ENCODE data around the gene AUTS2.

The AUTS2 gene

GRCh38 chr7:70680743-70681468 is 1082.6 kb downstream of the AUTS2 start:
- no peak overlapping the region for H3K27ac ChIP-seq (ENCODE audit: low read depth, low read length)
- no peak overlapping the region for H3K4me3 ChIP-seq (ENCODE audit: insufficient read depth, low read length, poor library complexity, severe bottlenecking)
- H3K4me2 ChIP-seq (ENCODE audit: low read depth, low read length, poor library complexity, severe bottlenecking): no peak overlapping the region
- H3K79me2 ChIP-seq (ENCODE audit: insufficient read depth, low read length): no peaks in the 10 kb centered on the region
- no peaks in the 10 kb centered on the region for H4K20me1 ChIP-seq (ENCODE audit: low read depth, low read length)
- H3K9ac ChIP-seq (ENCODE audit: low read length): no peak overlapping the region
- no peaks in the 10 kb centered on the region for H3K9me2 ChIP-seq (replicated peaks; ENCODE audit: insufficient read depth, low read length)
- no peak for TF ChIP-seq EZH2phosphoT487 (conservative IDR thresholded peaks at IDR 0.05; ENCODE audit: low read length)
- no peak for TF ChIP-seq CTCF (IDR thresholded peaks at IDR 0.05; ENCODE audit: insufficient read depth, low read length, poor library complexity, severe bottlenecking)
- no peaks in the 10 kb centered on the region for H3F3A ChIP-seq (ENCODE audit: insufficient read depth)
- H3K27me3 ChIP-seq (ENCODE audit: low read length): no peaks in the 10 kb centered on the region
- H3K36me3 ChIP-seq (ENCODE audit: low read length): no peaks in the 10 kb centered on the region
- no peaks in the 10 kb centered on the region for H3K9me3 ChIP-seq (ENCODE audit: insufficient read depth, low read length)
- H2AFZ ChIP-seq (ENCODE audit: low read depth, low read length, severe bottlenecking): no peak overlapping the region

- Histone ChIP-seq H3K9me3 (ENCODE audit: insufficient read depth, low read length) (no peaks in the 10 kb centered on the region), H3K4me2 (ENCODE audit: low read depth, low read length, poor library complexity, severe bottlenecking) (no peak overlapping the region), H3F3A (ENCODE audit: insufficient read depth) (no peaks in the 10 kb centered on the region), H3K79me2 (ENCODE audit: insufficient read depth, low read length) (no peaks in the 10 kb centered on the region), H3K27me3 (ENCODE audit: low read length) (no peaks in the 10 kb centered on the region), H3K4me3 (ENCODE audit: insufficient read depth, low read length, poor library complexity, severe bottlenecking) (no peak overlapping the region), H2AFZ (ENCODE audit: low read depth, low read length, severe bottlenecking) (no peak overlapping the region), H3K27ac (ENCODE audit: low read depth, low read length) (no peak overlapping the region), H3K36me3 (ENCODE audit: low read length) (no peaks in the 10 kb centered on the region), H3K9ac (ENCODE audit: low read length) (no peak overlapping the region), H4K20me1 (ENCODE audit: low read depth, low read length) (no peaks in the 10 kb centered on the region), H3K9me2 (replicated peaks; ENCODE audit: insufficient read depth, low read length) (no peaks in the 10 kb centered on the region)
- TF ChIP-seq EZH2phosphoT487 (conservative IDR thresholded peaks at IDR 0.05; ENCODE audit: low read length): no peak
- no peak for TF ChIP-seq CTCF (IDR thresholded peaks at IDR 0.05; ENCODE audit: insufficient read depth, low read length, poor library complexity, severe bottlenecking)
These were observed 1083.4 kb downstream of the AUTS2 start for GRCh38 chr7:70681469-70682350.

GRCh38 chr7:70684173-70684572 is 1085.9 kb downstream of the AUTS2 start:
- no peak overlapping the region for H3K27ac ChIP-seq (ENCODE audit: low read depth, low read length)
- no peaks in the 10 kb centered on the region for H3K27me3 ChIP-seq (ENCODE audit: low read length)
- TF ChIP-seq CTCF (IDR thresholded peaks at IDR 0.05; ENCODE audit: insufficient read depth, low read length, poor library complexity, severe bottlenecking) (no peak), EZH2phosphoT487 (conservative IDR thresholded peaks at IDR 0.05; ENCODE audit: low read length) (no peak)
- H3F3A ChIP-seq (ENCODE audit: insufficient read depth): no peaks in the 10 kb centered on the region
- no peaks in the 10 kb centered on the region for H3K36me3 ChIP-seq (ENCODE audit: low read length)
- H3K79me2 ChIP-seq (ENCODE audit: insufficient read depth, low read length): no peaks in the 10 kb centered on the region
- no peaks in the 10 kb centered on the region for H3K9me2 ChIP-seq (replicated peaks; ENCODE audit: insufficient read depth, low read length)
- no peak overlapping the region for H3K9ac ChIP-seq (ENCODE audit: low read length)
- no peak overlapping the region for H3K4me2 ChIP-seq (ENCODE audit: low read depth, low read length, poor library complexity, severe bottlenecking)
- H3K4me3 ChIP-seq (ENCODE audit: insufficient read depth, low read length, poor library complexity, severe bottlenecking): no peak overlapping the region
- H2AFZ ChIP-seq (ENCODE audit: low read depth, low read length, severe bottlenecking): no peak overlapping the region
- H3K9me3 ChIP-seq (ENCODE audit: insufficient read depth, low read length): no peaks in the 10 kb centered on the region
- H4K20me1 ChIP-seq (ENCODE audit: low read depth, low read length): no peaks in the 10 kb centered on the region

Data from SU-DHL-6 (cell line).